H1 (cell line): Measurements from ENCODE around the gene ARF3. TPM values are rescaled to one million over a fixed set of nuclear protein-coding genes. Genes with fewer than 3 reads are reported as not detected.

Experiments used
- ATF2 ChIP-seq: IDR thresholded peaks from 2 replicates; pipeline ENCODE4 v1.6.1; 2012; ENCODE audit warnings: low read length, inconsistent platforms
- BACH1 ChIP-seq: IDR thresholded peaks from 2 replicates; pipeline ENCODE4 v1.6.1; 2012; ENCODE audit warnings: low read length, improper control_type of control experiment
- CBX5 ChIP-seq: fragments of 300-800, 300-1000 bp; sonication (generic); IDR thresholded peaks from 2 replicates; pipeline ENCODE4 v1.7.1; 2016; ENCODE audit warnings: antibody characterized with exemption, low read length, low read depth
- CEBPB ChIP-seq: IDR thresholded peaks from 2 replicates; pipeline ENCODE4 v1.6.1; 2012; ENCODE audit warnings: low read depth, low read length
- CHD1 ChIP-seq: IDR thresholded peaks from 2 replicates; pipeline ENCODE4 v1.6.1; 2012; ENCODE audit warnings: low read depth, low read length, improper control_type of control experiment
- CREB1 ChIP-seq: IDR thresholded peaks from 2 replicates; pipeline ENCODE4 v1.6.1; 2012; ENCODE audit warnings: inconsistent platforms
- EP300 ChIP-seq, 2 experiments: IDR thresholded peaks; 1 replicate in 1 of 2; 2 replicates in 1 of 2; pipeline ENCODE4 v1.6.1; 2011 to 2012; ENCODE audit warnings: low read depth in 2 of 2, low read length in 2 of 2, mild to moderate bottlenecking in 2 of 2, borderline replicate concordance in 1 of 2, inconsistent platforms in 1 of 2, moderate library complexity in 1 of 2
- GABPA ChIP-seq: IDR thresholded peaks from 2 replicates; pipeline ENCODE4 v1.6.1; 2011; ENCODE audit warnings: mild to moderate bottlenecking, low read length, moderate library complexity, borderline replicate concordance; ENCODE audit not compliant: insufficient read depth
- HDAC2 ChIP-seq, 2 experiments: fragments of 300-600 bp in 1 of 2; sonication (generic) in 1 of 2; IDR thresholded peaks; 2 replicates each; pipeline ENCODE4 v1.6.1; 2011 to 2012; ENCODE audit warnings: low read depth in 2 of 2, low read length in 2 of 2, mild to moderate bottlenecking in 2 of 2, moderate library complexity in 2 of 2, borderline replicate concordance in 1 of 2, inconsistent platforms in 1 of 2
- JUND ChIP-seq: IDR thresholded peaks from 2 replicates; pipeline ENCODE4 v1.6.1; 2011; ENCODE audit warnings: mild to moderate bottlenecking, improper control_type of control experiment, low read length
- MAFK ChIP-seq: IDR thresholded peaks from 2 replicates; pipeline ENCODE4 v1.6.1; 2012; ENCODE audit warnings: low read depth, mild to moderate bottlenecking, improper control_type of control experiment, low read length
- MAX ChIP-seq: IDR thresholded peaks from 2 replicates; pipeline ENCODE4 v1.6.1; 2012; ENCODE audit warnings: inconsistent platforms
- RAD21 ChIP-seq, 2 experiments: IDR thresholded peaks in 1 of 2; conservative IDR thresholded peaks in 1 of 2; 2 replicates each; pipeline ENCODE4 v1.6.1; 2011; ENCODE audit warnings: low read depth in 2 of 2, low read length in 2 of 2, improper control_type of control experiment in 1 of 2, inconsistent platforms in 1 of 2, mild to moderate bottlenecking in 1 of 2, moderate library complexity in 1 of 2
- RNF2 ChIP-seq: fragments of 200-900, 300-1000 bp; sonication (generic); IDR thresholded peaks from 2 replicates; pipeline ENCODE4 v1.7.1; 2016; ENCODE audit warnings: borderline replicate concordance, low read depth, mild to moderate bottlenecking, antibody characterized with exemption, low read length; ENCODE audit not compliant: poor library complexity, severe bottlenecking; ENCODE audit errors: missing control alignments
- SIX5 ChIP-seq: IDR thresholded peaks from 2 replicates; pipeline ENCODE4 v1.6.1; 2011; ENCODE audit warnings: mild to moderate bottlenecking, low read depth, low read length
- SP1 ChIP-seq: IDR thresholded peaks from 2 replicates; pipeline ENCODE4 v1.6.1; 2011; ENCODE audit warnings: low read depth, low read length
- SP2 ChIP-seq: IDR thresholded peaks from 2 replicates; pipeline ENCODE4 v1.6.1; 2012; ENCODE audit warnings: mild to moderate bottlenecking, low read length, inconsistent platforms
- SRF ChIP-seq: IDR thresholded peaks from 2 replicates; pipeline ENCODE4 v1.6.1; 2011; ENCODE audit warnings: mild to moderate bottlenecking, low read depth, low read length, moderate library complexity
- SUZ12 ChIP-seq: fragments of 200-600 bp; sonication (generic); IDR thresholded peaks from 2 replicates; pipeline ENCODE4 v1.6.1; 2012; ENCODE audit warnings: mild to moderate bottlenecking, inconsistent platforms, low read length, moderate library complexity, mixed read lengths
- TBP ChIP-seq: IDR thresholded peaks from 2 replicates; pipeline ENCODE4 v1.6.1; 2011; ENCODE audit warnings: low read depth, low read length, improper control_type of control experiment
- polyA plus RNA-seq, 7 experiments: library from polyadenylated mRNA; depleted of rRNA in 3 of 7; stranded (reverse) in 5 of 7; unstranded in 2 of 7; fragments of >200 nt in 5 of 7; fragments of 200-250 nt in 2 of 7; gene quantifications; 1 replicate in 5 of 7; 2 replicates in 1 of 7; 4 replicates in 1 of 7; pipeline versions ENCODE4 v1.2.1 to v1.2.3, GENCODE V29; 2011 to 2013; ENCODE audit warnings: missing spikeins in 2 of 7, mixed read lengths in 2 of 7
- total RNA-seq: library from RNA; stranded (reverse); fragmentation: NEBNext Ultra II Directional; extraction: Animal tissue kit (Norgen Biotek cat#: 25700); gene quantifications from 2 replicates; pipeline ENCODE4 v1.2.1, GENCODE V29; 2021

Gene ARF3
- total and polyA plus RNA-seq, 2 of the 8 experiments (the other 6 are each of a cell fraction or from before 2014, with no cell fraction given), result 231 to 250 TPM

- TF ChIP-seq RAD21 (IDR thresholded peaks at IDR 0.05 in 1 of 2, conservative IDR thresholded peaks at IDR 0.05 in 1 of 2; ENCODE audit: low read depth in 2 of 2, low read length in 2 of 2), result peak; percentile 80 to 83
- no peak; the same call in 1 of the 2 replicates for TF ChIP-seq CHD1
- no peak for TF ChIP-seq CEBPB
- no peak for TF ChIP-seq CBX5
- no peak for TF ChIP-seq SIX5
- peak; percentile 50; the same call in 1 of the 2 replicates for TF ChIP-seq SP1
- no peak for TF ChIP-seq MAX
- TF ChIP-seq BACH1, result peak; percentile 78
- no peak for TF ChIP-seq SRF
- TF ChIP-seq MAFK, result no peak
- no peak for TF ChIP-seq GABPA
- no peak for TF ChIP-seq SP2
- peak in 1 of 2 experiments; percentile 66; a peak in 1 of 4 replicates for TF ChIP-seq HDAC2 (IDR thresholded peaks at IDR 0.05; ENCODE audit: borderline replicate concordance in 1 of 2, low read depth in 2 of 2, low read length in 2 of 2)
- TF ChIP-seq ATF2, result no peak
- 0 out of 2 replicates have a peak, but pooled peaks have one; percentile 23 for TF ChIP-seq CREB1
- peak; percentile 27; the same call in 1 of the 2 replicates for TF ChIP-seq SUZ12
- TF ChIP-seq RNF2, result no peak
- TF ChIP-seq TBP, result peak; percentile 33; the same call in 1 of the 2 replicates
- no peak for TF ChIP-seq JUND
- peak in 1 of 2 experiments; percentile 47; a peak in 1 of 3 replicates for TF ChIP-seq EP300 (IDR thresholded peaks at IDR 0.05; ENCODE audit: borderline replicate concordance in 1 of 2, low read depth in 2 of 2, low read length in 2 of 2)
These were observed 38.0 kb upstream of the ARF3 start (continued) for GRCh38 chr12:48995086-48995879.
